Right atrium auricular region (tissue), 2 donors: ENCODE data around the gene TMEM201. TPM values are rescaled to one million over a fixed set of nuclear protein-coding genes. Genes with fewer than 3 reads are reported as not detected.

Source experiments
- DNase-seq: peaks from one replicate; pipeline ENCODE4 v3.0.0-alpha.2; 2019; ENCODE audit warnings: low spot score
- H3K27ac ChIP-seq, 2 donors: fragments of 200-600 bp; sonication (generic); 1 replicate in 1 of 2; 2 replicates in 1 of 2; pipeline ENCODE4 v1.5.1; 2016 to 2019
- H3K27me3 ChIP-seq, 2 donors: fragments of 200-600 bp; sonication (generic); one replicate each; pipeline versions ENCODE4 v1.5.1 to v1.6.0; 2017 to 2019
- H3K36me3 ChIP-seq: fragments of 200-600 bp; sonication (generic); one replicate; pipeline ENCODE4 v1.5.1; 2016
- H3K4me1 ChIP-seq, 2 donors: fragments of 200-600 bp; sonication (generic); one replicate each; pipeline versions ENCODE4 v1.5.1 to v1.6.0; 2017 to 2019
- H3K4me3 ChIP-seq, 2 donors: fragments of 200-600 bp; sonication (generic); 1 replicate in 1 of 2; 2 replicates in 1 of 2; pipeline ENCODE4 v1.5.1; 2017 to 2019; ENCODE audit warnings: mild to moderate bottlenecking in 1 of 2, moderate library complexity in 1 of 2
- H3K9me3 ChIP-seq, 2 donors: fragments of 200-600 bp; sonication (generic); one replicate each; pipeline ENCODE4 v1.5.1; 2019
- CTCF ChIP-seq, 2 donors: fragments of 200-600 bp; sonication (generic); IDR thresholded peaks; one replicate each; pipeline ENCODE4 v1.5.1; 2019; ENCODE audit warnings: antibody characterized with exemption in 2 of 2
- total RNA-seq, 2 donors: library from RNA; depleted of rRNA; stranded (reverse); fragments of >200 nt; gene quantifications; one replicate each; pipeline ENCODE4 v1.1.0, GENCODE V29; 2016

Gene TMEM201
- total RNA-seq, 2 donors from 2014 or later: 17.2 to 18.6 TPM

- no peak for DNase-seq
- peaks cover 0 to 83% of the 10 kb centered on the region in 2 donors for H3K4me1 ChIP-seq
- H3K4me3 ChIP-seq: no peak overlapping the region
Measured at GRCh38 chr1:9592510-9593075, 3.9 kb downstream of the TMEM201 start.

GRCh38 chr1:9593147-9593491 lies 4.4 kb downstream of the TMEM201 start:
- Histone ChIP-seq H3K36me3 (peaks cover 6% of the 10 kb centered on the region), H3K4me1 (peaks cover 0 to 83% of the 10 kb centered on the region in 2 donors), H3K27me3 (no peaks in the 10 kb centered on the region), H3K4me3 (no peak overlapping the region), H3K27ac (peak overlapping the region; percentile 45 to 69), H3K9me3 (no peaks in the 10 kb centered on the region)
- TF ChIP-seq CTCF (IDR thresholded peaks at IDR 0.05): no peak
- no peak for DNase-seq

More at GRCh38 chr1:9592510-9593075, 3.9 kb downstream of the TMEM201 start:
- Histone ChIP-seq H3K9me3 (no peaks in the 10 kb centered on the region), H3K27me3 (no peaks in the 10 kb centered on the region), H3K27ac (peak overlapping the region; percentile 45 to 69), H3K36me3 (peaks cover under 1% of the 10 kb centered on the region)
- no peak for TF ChIP-seq CTCF (IDR thresholded peaks at IDR 0.05)

- TF ChIP-seq CTCF (IDR thresholded peaks at IDR 0.05): no peak
- Histone ChIP-seq H3K27me3 (no peaks in the 10 kb centered on the region), H3K4me3 (no peak overlapping the region), H3K27ac (peak overlapping the region; percentile 45 to 69), H3K9me3 (no peaks in the 10 kb centered on the region), H3K4me1 (peaks cover 0 to 80% of the 10 kb centered on the region in 2 donors), H3K36me3 (peaks cover 11% of the 10 kb centered on the region)
- DNase-seq: peak; percentile 75
Measured at GRCh38 chr1:9593492-9594465, 5.1 kb downstream of the TMEM201 start.

GRCh38 chr1:9594471-9595155 lies 5.9 kb downstream of the TMEM201 start:
- Histone ChIP-seq H3K4me1 (peaks cover 0 to 76% of the 10 kb centered on the region in 2 donors), H3K36me3 (peaks cover 11% of the 10 kb centered on the region), H3K4me3 (no peak overlapping the region), H3K9me3 (no peaks in the 10 kb centered on the region), H3K27ac (no peak overlapping the region), H3K27me3 (no peaks in the 10 kb centered on the region)
- TF ChIP-seq CTCF (IDR thresholded peaks at IDR 0.05): no peak
- DNase-seq: no peak

- no peak overlapping the region for H3K27ac ChIP-seq
- H3K4me3 ChIP-seq: no peak overlapping the region
- no peak for TF ChIP-seq CTCF (IDR thresholded peaks at IDR 0.05)
- no peaks in the 10 kb centered on the region for H3K27me3 ChIP-seq
- peaks cover 0 to 69% of the 10 kb centered on the region in 2 donors for H3K4me1 ChIP-seq
- peaks cover 11% of the 10 kb centered on the region for H3K36me3 ChIP-seq
- no peaks in the 10 kb centered on the region for H3K9me3 ChIP-seq
- DNase-seq: no peak
Measured at GRCh38 chr1:9595156-9595967, 6.7 kb downstream of the TMEM201 start.
